ENCODE data around the gene PDE11A. TPM values are rescaled to one million over a fixed set of nuclear protein-coding genes. Genes with fewer than 3 reads are reported as not detected.

Gene PDE11A
- total and polyA plus RNA-seq, 2 of the 8 experiments (the other 6 are each of a cell fraction or from before 2014, with no cell fraction given), result 0.19 to 0.23 TPM

DNA sequence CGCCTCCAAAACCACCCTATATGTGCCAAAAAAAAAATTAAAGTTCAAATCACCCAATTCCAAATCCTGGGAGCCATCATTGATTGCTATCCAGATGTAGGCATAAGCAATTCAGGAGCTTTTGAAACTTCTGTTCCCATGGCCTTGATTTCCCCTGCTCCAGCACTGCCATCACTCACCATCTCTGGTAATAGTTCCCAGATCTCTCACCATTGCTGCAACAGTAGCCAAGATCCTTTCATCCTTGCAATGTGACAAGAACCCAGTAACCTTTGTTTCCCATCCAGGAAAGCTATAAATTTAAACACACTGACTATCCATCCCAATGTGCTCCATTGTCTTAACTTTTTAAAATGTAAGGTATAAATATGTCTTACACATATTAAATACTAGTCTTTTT lies 155.4 kb downstream of the PDE11A start:
- FAIRE-seq, result no peak
- TF ChIP-seq KDM4A (IDR thresholded peaks at IDR 0.05; ENCODE audit: low read depth, low read length, severe bottlenecking), result no peak
- no peak for TF ChIP-seq ZNF274 (IDR thresholded peaks at IDR 0.05; ENCODE audit: borderline replicate concordance, extremely low read depth, low read length)
- no peak for TF ChIP-seq USF2 (IDR thresholded peaks at IDR 0.05; ENCODE audit: low read length)
- no peak for TF ChIP-seq HDAC2 (IDR thresholded peaks at IDR 0.05; ENCODE audit: borderline replicate concordance in 1 of 2, low read depth in 2 of 2, low read length in 2 of 2)
- no peak for TF ChIP-seq CEBPB (IDR thresholded peaks at IDR 0.05; ENCODE audit: low read depth, low read length)
- no peak for TF ChIP-seq SAP30 (IDR thresholded peaks at IDR 0.05; ENCODE audit: insufficient read depth, insufficient replicate concordance, low read length)
- TF ChIP-seq YY1 (IDR thresholded peaks at IDR 0.05; ENCODE audit: low read depth, low read length), result no peak
- TF ChIP-seq NANOG (IDR thresholded peaks at IDR 0.05; ENCODE audit: insufficient read depth, low read depth, low read length, poor library complexity, severe bottlenecking), result no peak
- TF ChIP-seq JUND (IDR thresholded peaks at IDR 0.05; ENCODE audit: low read length), result no peak
- TF ChIP-seq SP4 (IDR thresholded peaks at IDR 0.05; ENCODE audit: low read length), result no peak
- TF ChIP-seq CHD1 (IDR thresholded peaks at IDR 0.05; ENCODE audit: low read depth, low read length), result no peak
- no peak for TF ChIP-seq TAF7 (optimal IDR thresholded peaks at IDR 0.05; ENCODE audit: borderline replicate concordance, low read depth, low read length)
- no peak for TF ChIP-seq EP300 (IDR thresholded peaks at IDR 0.05; ENCODE audit: borderline replicate concordance in 1 of 2, low read depth in 2 of 2, low read length in 2 of 2)

More for the DNA sequence above, 155.4 kb downstream of the PDE11A start:
- Histone ChIP-seq H3K36me3 (ENCODE audit: control insufficient read depth in 2 of 4, insufficient read depth in 4 of 4, low read length in 3 of 4) (no peaks in the 10 kb centered on the region), H2BK20ac (ENCODE audit: low read length) (no peak overlapping the region), H3K27ac (ENCODE audit: low read depth, low read length) (no peak overlapping the region), H2AFZ (ENCODE audit: low read length) (no peak overlapping the region), H3K79me1 (ENCODE audit: low read depth, low read length) (no peaks in the 10 kb centered on the region), H3K56ac (replicated peaks; ENCODE audit: insufficient read length, low read depth, low read length) (no peak overlapping the region), H3K4ac (replicated peaks; ENCODE audit: insufficient read length, low read depth, low read length) (no peak overlapping the region), H3K79me2 (ENCODE audit: control insufficient read depth in 1 of 2, insufficient read depth in 2 of 2, low read length in 2 of 2) (no peaks in the 10 kb centered on the region), H2BK5ac (ENCODE audit: low read depth, low read length) (no peak overlapping the region), H4K20me1 (replicated peaks in 1 of 2; ENCODE audit: control insufficient read depth in 1 of 2, insufficient read depth in 2 of 2, low read length in 2 of 2) (no peaks in the 10 kb centered on the region), H2BK15ac (ENCODE audit: low read length) (no peak overlapping the region), H3K9me3 (ENCODE audit: insufficient read depth in 2 of 2, low read depth in 1 of 2, low read length in 1 of 2) (no peaks in the 10 kb centered on the region), H3K4me1 (replicated peaks in 1 of 4; ENCODE audit: control insufficient read depth in 3 of 4, insufficient read depth in 4 of 4, low read length in 3 of 4) (no peaks in the 10 kb centered on the region), H3K23me2 (ENCODE audit: low read depth, low read length) (no peaks in the 10 kb centered on the region), H2BK120ac (replicated peaks; ENCODE audit: low read depth, low read length) (no peak overlapping the region), H3K23ac (ENCODE audit: insufficient read length) (no peak overlapping the region), H3K27me3 (replicated peaks in 1 of 4; ENCODE audit: control insufficient read depth in 3 of 4, extremely low read depth in 1 of 4, insufficient read depth in 3 of 4, low read length in 3 of 4) (no peaks in the 10 kb centered on the region), H4K5ac (ENCODE audit: insufficient read length, low read depth, low read length) (no peak overlapping the region), H4K8ac (ENCODE audit: extremely low read depth, insufficient read depth, low read length) (no peak overlapping the region), H3K9ac (replicated peaks in 1 of 4; ENCODE audit: extremely low read depth in 1 of 4, low read depth in 3 of 4, low read length in 3 of 4) (no peak overlapping the region), H2BK12ac (ENCODE audit: low read depth, low read length) (no peak overlapping the region), H3K14ac (ENCODE audit: insufficient read length) (no peak overlapping the region), H4K91ac (replicated peaks; ENCODE audit: insufficient read length, low read length) (no peak overlapping the region), H2AK5ac (ENCODE audit: low read depth, low read length) (no peak overlapping the region), H3K4me3 (ENCODE audit: extremely low read depth in 1 of 4, insufficient read depth in 2 of 4, low read depth in 3 of 4, low read length in 4 of 4) (no peak overlapping the region), H3K18ac (ENCODE audit: extremely low read depth, low read length) (no peak overlapping the region), H3K4me2 (ENCODE audit: insufficient read depth in 1 of 2, low read depth in 2 of 2, low read length in 2 of 2) (no peak overlapping the region)
- CTCF ChIA-PET (ENCODE audit: partially characterized antibody), result interaction anchor here (1.8 to 3.8 kb wide), 2 partner anchors 10 to 12 kb away, joined by 4 to 18 read pairs; no protein-coding TSS in a partner anchor
- DNase-seq (ENCODE audit: low read depth in 1 of 2, low spot score in 2 of 2), result no peak
- POLR2A ChIA-PET (ENCODE audit: partially characterized antibody), result interaction anchor here (0.6 kb wide), 1 partner anchor 691 kb away, joined by 4 read pairs; no protein-coding TSS in a partner anchor
- WGBS, 2 experiments (ENCODE audit: extremely low coverage in 1 of 2, insufficient coverage in 1 of 2, insufficient read length in 1 of 2, insufficient replicate concordance in 2 of 2, low coverage in 1 of 2, low lambda C conversion rate in 2 of 2, missing lambda C conversion rate in 1 of 2), result 100% methylated on average over 1 of the region's 1 CpG; no CpG with 5 or more reads in 1 of the 2 experiments

All from H1 (cell line).